HG03097 (cell line): Measurements from ENCODE around the gene PTTG1.
"Not testable (repeated sequence)": the region's sequence is repeated elsewhere in the genome, so short reads cannot be mapped to it uniquely, and the experiment has no call there.

Experiments
- ATAC-seq: cut with Tn5 transposase; IDR thresholded peaks from one replicate; pipeline ENCODE4 v1.9.1; 2021; ENCODE audit not compliant: unreplicated experiment, low FRiP score

The PTTG1 gene

DNA sequence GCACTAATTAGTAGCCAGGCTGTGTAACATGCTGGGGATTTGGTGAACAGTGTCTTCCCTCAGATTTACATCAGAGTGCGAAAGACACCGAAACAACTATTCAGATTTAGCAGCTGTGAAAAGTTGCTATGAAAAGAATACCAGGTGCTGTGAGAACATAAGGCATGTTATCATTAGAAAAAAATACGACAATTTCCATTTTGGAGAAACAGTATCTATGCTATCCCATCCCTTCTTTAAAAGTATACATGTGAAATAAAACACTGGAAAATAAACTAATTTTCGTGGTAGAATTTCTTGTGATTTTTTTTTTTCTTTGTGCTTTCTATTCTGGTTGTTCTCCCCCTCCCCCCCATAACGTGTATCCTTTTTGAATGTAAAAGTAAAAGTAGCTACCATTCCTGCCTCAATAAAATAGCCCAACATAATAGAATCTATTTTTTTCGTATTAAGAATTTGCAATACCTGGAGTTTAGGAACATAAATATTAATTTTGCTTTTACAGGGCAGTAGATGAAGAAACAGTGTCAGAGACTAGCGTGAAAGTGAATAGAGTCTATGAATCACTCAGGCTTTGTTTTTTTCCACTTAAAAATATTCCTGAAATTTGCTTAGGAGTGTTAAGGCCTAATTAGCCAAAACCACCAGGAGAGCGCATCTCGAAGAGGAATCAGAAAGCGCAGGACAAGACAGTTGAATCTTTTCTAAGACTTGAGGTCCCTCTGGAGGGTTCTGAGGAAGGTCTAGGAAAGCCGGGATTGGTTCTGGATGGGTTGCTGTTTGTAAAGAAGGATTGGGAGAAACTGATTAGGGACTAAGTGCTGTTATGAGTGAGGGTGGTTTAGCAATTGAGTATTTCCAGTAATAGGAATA lies 2.0 kb upstream of the PTTG1 start:
- peak; percentile 28 for ATAC-seq

DNA sequence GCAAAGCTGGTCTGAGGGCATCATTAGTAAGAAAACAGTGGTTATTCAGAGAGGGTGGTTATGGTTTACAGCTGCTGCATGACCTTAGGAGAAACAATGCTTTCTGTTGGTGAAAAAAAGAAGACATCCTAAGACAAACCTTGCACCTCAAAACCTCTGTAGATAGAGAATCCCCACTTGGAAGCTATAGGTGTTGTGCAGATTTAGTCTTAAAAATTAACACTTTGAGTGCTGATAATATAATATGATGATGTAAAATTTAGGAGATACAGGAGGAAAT lies 1.4 kb upstream of the PTTG1 start:
- ATAC-seq: no peak

DNA sequence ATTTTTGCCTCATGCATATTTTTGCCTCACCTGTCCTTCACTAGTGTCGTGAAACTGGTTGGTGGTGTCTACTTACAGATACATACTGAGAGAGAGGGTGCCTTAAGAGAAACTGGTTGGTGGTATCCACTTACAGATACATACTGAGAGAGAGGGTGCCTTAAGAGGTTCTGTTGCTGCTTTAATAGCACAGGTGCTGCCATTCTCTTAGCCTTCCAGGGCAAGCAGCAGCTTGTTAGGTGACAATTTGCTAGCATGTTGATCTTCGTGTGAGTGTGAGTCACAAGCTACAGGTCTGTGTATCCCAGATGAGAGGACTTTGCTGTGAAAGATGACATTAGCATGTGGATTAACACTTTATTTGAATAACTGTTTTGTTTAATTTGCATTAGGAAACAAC lies 1.4 kb downstream of the PTTG1 start:
- no peak for ATAC-seq

DNA sequence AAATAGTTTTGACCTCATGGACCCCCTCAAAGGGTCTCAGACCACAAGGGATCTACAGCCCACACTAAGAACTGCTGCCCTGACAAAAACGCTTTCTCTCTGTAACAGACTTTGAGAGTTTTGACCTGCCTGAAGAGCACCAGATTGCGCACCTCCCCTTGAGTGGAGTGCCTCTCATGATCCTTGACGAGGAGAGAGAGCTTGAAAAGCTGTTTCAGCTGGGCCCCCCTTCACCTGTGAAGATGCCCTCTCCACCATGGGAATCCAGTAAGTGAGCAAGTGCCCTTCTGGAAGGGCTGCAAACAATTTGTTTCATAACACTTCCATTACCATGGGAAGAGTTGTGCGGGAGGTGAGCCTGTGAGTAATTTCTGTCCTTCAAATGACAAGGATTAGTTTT lies 6.0 kb downstream of the PTTG1 start:
- no peak for ATAC-seq

DNA sequence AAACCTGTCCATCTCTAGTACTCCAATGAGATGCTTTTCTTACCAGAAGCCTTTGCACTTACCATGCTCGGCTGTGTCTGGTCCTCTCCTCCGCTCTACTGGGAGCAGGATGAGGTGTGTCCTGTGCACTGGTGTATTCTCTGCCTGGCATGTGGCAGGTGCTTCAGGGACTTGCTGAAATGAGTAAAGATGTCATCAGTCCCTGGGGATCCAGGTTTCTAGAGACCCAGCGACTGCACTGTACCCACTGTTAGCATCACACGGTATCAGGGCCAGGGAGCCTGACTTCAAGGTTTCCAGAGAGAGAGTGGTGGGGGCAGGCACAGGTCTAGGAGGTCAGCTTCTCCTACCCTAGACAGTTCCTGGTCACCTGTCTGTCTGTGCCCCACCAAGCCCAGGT lies 10.5 kb downstream of the PTTG1 start:
- no peak for ATAC-seq

DNA sequence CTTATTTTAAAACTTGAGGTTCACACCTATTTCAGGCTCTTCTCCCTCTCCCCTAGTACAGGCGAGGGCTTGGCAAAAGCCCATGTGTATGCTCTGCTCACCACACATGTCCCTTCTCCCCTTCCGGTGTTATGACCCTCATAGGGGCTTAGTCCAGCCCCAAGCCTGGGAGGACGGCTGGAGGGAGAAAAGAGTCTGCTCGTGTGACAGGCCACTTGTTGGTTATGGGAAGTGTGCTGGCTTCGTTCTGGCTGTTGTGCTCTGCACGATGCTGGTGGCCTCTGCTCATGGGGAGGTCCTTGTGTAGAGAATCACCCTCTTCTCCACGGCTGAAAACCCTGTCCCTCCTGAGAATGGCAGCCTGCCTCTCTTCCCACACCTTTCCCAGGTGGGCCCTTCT lies 11.1 kb downstream of the PTTG1 start:
- no peak for ATAC-seq

DNA sequence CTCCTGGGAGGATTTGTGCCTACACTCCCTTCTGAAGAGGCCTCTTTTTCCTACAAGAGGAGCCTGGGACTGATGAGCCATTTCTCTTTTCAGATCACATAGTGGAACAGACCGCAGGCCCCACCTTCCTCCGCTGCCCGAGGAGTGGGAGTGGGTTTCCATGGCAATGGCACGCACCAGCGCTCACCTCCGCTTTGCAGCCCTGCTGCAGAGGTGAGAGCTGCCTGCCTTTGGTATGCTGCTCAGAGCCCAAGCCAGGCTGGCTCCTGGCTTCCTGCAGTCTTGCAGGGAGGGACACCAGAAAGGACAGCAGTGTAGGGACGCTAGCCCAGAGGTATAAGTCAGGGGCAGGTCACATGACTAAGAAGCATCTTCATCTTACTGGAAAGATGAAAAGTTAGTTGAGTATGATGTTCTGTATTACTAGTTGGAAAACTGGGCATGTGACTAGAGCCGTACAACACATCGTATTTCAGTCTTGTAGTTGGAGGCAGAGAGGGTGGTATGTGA lies 12.4 kb downstream of the PTTG1 start:
- ATAC-seq: peak; percentile 62

DNA sequence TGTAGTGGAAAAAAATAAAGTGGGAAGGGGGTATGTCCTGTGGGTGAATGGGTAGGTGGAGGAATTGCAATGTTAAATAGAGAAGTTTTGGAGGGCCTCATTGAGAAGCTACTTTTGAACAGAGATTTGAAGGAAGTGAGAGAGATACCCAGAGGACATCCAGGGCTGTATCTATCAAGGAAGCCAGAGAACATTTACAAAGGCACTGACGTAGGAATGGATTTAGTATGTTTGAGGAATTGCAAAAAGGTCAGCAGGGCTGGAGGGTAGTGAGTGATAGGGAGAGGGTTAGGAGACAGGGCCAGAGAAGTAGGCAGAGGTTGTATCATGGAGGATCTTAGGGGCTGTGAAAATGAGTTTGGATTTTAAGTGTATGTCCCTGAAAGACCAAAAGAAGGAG lies 13.9 kb downstream of the PTTG1 start:
- no peak for ATAC-seq

DNA sequence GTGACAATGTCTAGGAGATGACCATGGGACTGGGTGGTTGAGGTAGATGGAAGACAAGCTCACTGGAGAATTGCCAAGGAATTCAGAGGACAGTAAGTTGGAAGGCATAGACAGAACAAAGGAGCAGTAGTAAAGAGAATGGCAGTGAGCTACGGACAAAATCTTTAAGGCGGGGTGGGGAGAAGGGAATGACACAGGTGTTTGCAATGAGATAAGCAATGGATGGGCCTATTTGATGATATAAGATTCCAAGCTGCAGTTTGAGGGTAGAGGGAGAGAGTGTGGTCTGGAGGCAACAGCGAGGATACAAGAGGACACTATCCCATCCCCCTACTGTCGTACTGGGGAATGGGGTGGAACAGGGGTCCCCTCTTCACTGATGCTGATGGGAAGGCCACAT lies 14.4 kb downstream of the PTTG1 start:
- ATAC-seq: no peak

DNA sequence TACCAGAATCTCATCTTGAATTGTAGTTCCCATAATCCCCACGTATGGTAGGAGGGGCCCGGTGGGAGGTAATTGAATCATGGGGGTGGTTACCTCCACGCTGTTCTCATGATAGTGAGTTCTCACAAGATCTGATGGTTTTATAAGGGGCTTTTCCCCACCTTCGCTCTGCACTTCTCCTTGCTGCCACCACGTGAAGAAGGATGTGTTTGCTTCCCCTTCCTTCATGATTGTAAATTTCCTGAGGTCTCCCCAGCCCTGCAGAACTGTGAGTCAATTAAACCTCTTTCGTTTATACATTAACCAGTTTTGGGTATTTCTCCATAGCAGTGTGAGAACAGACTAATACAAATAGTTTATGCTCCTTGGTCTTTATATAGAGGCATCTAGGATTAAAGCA lies 15.0 kb downstream of the PTTG1 start:
- ATAC-seq: not testable (repeated sequence)

DNA sequence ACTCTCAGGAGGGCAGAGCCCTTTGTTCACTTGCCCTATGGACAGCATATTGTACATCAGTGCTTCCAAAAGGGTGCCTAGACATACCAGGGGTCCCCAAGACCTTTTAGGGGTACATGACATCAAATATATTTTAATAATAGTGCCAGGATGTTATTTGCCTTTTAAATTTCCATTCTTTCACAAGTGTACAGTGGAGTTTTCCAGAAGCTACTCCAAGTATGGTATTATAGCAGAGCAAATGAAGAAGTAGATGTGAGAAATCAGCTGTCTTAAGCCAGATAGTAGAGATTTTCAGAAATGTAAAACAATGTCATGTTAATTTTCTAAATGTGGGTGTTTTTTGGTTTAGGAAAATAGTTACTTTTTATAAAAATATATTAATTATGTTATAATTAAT lies 15.6 kb downstream of the PTTG1 start:
- ATAC-seq: no peak

DNA sequence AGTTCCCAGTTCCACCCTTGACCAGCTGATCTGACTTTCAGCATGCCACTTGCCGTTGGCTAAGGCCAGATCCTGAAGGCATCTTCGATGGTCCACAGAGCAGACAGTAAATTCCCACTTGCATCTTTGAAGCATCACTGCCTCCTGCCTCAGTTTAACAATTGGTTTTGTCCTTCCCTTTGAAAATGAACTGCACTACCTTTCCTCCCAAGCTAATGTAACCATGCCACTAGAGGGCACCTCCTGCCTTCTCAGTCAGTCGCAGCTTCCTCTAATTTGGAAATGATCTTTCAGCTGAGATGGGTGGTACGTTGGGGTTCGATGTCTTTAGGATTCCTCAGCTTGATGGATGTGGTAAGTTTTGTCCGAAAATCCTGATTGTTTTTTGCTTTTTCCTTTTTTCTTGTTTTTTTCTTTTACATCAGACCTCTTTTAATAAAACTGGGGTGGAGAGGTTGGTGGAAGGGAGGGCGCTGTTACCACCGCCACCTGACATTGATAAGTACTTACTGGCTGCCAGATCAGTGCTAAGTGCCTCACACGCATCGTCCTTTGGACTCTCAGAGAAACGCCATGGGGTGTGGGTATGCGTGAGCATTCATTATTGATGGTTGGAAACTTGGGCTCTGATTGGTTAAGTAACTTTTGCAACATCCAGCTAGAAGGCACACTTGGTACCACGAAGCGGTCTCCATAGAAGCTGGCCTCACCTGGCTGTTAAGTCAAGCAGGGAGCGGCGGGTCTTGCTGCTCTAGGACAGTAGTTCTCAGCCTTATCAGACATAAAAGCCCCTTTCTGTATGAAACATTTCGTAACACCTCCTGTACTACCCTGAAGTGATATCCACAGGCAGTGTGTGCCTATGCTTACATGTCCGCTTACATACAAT lies 16.9 kb downstream of the PTTG1 start:
- ATAC-seq: peak; percentile 24

DNA sequence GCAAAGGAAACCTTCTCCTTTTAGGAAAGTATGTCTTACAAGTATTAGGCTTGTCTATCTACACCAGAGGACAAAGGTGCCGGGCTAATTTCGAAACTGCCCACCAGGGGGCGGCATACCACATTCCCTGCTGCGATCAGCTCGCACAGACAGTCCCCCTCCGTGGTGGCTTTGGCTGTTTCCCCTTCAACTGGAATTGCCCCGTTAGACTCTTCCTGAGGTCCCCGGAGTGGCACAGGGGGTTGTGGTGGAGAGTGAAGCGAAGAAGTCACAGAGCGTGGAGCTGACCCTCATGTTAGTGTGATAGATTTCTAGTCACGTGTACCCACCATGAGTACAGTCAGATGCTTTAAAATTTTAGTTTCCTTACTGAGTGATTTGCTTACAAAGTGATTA lies 17.5 kb downstream of the PTTG1 start:
- ATAC-seq: peak; percentile 47

DNA sequence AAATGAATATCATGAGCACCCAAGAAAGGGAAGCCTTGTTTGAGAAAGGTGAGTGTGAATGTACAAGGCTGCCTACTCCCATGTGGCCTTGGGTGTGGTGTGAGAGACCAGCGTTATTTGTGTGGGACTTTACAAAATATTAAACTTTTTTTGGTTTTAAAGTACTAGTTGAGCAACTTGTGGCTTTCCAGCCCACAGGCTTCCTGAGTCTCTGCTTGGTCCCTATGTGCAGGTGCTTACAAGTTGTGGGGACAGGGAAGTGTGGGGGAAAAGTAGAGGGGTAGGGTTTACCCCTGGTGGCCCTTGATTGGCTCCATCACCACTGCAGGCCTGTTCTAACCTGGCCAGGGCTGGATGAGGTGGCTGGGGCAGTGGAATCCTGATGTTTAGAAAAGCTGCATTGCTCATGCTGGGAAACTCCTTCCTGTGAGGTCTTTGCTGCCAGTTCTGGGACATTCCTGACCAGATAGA lies 19.7 kb downstream of the PTTG1 start:
- peak; percentile 37 for ATAC-seq

DNA sequence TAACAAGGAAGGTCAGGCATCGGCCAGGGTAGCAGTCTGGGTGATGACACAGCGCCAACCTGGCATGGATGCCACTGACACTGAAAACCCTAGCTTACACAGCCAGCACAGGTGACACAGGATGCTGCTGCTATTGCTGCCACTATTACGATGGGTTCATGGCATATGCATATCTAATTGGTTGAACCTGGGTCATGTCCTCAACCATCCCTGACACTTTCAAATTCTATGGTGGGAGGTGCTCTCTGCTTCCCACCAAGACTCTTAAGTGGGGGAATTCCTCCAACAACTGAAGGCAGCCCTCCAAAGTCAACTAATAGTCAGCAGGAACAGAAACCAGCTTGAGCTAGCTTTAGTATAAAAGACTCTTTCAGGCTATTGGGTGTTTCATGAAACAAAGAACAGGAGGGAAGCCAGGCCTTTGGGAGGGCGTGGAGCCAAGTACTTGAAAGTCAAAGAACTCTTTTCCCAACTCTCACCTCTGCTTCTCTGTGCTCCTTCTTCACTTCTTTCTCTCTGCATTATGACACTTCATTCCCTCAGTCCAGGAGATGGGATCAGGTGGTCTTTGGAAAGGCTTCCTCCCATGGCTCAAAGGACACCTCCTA lies 21.3 kb downstream of the PTTG1 start:
- peak; percentile 16 for ATAC-seq

DNA sequence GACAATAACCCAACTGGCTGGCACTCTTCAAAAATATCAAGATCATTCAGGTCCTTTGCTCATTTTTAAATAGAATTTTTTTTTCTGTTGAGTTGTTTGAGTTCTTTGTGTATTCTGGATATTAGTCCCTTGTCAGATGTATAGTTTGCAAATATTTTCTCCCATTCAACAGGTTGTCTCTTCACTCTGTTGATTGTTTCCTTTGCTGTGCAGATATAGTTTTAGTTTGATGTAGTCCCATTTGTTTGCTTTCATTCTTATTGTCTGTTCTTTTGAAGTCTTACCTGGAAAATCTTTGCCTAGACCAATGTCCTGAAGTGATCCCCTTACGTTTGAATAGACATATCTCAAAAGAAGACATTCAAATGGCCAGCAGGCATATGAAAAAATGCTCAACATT lies 22.8 kb downstream of the PTTG1 start:
- no peak for ATAC-seq

DNA sequence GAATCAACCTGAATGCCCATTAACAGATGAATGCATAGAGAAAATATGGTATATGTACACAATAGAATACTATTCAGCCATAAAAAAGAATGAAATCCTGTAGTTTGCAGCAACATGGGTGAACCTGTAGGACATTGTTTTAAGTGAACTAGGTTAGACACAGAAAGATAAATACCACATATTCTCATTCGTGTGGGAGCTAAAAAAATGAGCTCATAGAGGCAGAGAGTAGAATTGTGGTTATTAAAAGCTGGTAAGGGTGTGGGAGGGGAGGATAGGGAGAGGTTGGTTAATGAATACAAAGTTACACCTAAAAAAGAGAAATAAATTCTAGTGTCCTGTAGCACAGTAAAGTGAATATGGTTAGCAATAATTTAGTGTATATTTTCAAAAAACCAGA lies 23.5 kb downstream of the PTTG1 start:
- no peak for ATAC-seq

DNA sequence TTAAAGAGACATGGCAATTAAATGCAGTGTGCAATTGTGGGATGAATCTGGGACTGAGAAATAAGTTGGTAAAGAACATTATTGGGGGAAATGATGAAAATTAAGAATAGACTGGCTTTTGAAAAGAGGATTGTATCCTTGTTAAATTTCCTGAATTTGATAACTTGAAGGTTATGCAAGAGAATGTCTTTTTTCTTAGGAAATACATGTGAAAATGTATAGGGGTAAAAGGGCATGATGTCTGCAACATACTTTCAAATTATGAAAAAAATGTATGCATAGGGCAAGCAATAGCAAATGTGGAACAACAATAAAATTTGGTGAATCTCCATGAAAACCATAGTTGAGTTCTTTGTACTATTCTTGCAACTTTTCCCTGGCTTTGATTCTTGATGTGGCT lies 24.1 kb downstream of the PTTG1 start:
- ATAC-seq: no peak

DNA sequence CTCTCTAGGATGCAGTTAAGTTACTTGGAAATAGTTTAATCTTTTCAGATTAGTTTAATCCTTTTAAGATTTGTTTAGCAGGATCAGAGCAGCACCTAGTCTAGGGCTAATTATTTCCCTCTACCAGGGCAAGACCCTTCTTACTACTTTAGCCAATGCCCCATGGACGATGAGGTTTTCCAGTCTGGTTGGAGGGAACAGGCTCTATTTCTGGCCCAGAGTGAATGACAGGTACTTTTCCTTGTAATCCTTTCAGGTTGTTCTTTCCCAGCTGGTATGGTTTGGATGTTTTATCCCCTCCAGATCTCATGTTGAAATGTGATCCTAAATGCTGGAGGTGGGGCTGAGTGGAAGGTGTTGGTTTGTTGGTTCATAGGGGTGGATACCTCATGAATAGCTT lies 27.2 kb downstream of the PTTG1 start:
- no peak for ATAC-seq

DNA sequence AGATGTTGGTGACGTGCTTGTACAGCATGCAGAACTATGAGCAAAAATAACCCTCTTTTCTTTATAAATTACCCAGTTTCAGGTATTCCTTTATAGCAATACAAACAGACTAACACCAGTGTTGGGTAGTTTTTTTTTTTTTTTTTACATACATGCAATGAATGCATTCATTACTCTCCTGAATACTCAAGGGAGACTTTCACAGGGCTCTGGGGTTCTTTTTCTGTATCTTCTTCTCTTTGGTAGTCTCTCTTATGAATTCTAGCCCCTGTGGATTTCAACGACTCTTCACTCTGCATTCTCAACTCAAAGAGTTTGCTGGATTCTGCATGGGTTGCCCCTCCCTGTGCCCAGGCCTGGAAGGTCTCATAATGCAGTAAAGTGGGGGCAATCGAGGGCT lies 27.8 kb downstream of the PTTG1 start:
- no peak for ATAC-seq
